GM21717 (cell line): ENCODE results near the gene PHOSPHO1.

Source experiments
- ATAC-seq: cut with Tn5 transposase; IDR thresholded peaks from one replicate; pipeline ENCODE4 v1.9.1; 2021; ENCODE audit warnings: mild to moderate bottlenecking, moderate library complexity; ENCODE audit not compliant: unreplicated experiment

Gene PHOSPHO1

DNA sequence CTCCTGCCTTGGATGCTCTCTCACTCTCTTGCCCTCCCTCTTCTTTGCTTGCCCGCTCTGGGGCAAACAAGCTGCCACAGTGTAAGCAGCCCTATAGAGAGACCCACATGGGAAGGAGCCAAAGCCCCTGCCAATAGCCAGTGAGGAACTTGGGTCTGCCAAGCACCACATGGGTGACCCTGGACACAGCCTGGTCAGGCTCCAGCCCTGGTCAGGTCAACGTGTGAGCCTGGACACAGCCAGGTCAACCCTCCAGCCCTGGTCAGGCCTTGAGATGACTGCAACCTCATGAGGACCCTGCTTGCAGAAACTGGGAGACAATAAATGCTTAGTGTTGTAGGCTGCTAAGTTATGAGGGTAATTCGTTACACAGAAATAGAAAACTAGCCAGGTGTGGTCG, 14.3 kb upstream of the PHOSPHO1 start:
- no peak for ATAC-seq

DNA sequence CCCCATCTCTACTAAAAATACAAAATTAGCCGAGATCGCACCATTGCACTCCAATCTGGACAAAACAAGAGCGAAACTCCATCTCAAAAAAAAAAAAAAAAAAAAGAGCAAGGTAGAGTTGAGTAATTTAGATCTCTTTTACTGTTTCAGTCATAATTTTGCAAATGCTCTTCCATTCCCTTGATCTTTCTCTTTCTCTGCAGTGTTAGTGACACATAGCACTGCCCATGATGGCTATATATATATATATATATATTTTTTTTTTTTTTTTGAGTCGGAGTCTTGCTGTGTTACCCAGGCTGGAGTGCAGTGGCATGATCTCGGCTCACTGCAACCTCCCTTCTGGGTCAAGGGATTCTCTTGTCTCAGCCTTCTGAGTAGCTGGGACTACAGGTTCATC, 12.2 kb upstream of the PHOSPHO1 start:
- no peak for ATAC-seq

DNA sequence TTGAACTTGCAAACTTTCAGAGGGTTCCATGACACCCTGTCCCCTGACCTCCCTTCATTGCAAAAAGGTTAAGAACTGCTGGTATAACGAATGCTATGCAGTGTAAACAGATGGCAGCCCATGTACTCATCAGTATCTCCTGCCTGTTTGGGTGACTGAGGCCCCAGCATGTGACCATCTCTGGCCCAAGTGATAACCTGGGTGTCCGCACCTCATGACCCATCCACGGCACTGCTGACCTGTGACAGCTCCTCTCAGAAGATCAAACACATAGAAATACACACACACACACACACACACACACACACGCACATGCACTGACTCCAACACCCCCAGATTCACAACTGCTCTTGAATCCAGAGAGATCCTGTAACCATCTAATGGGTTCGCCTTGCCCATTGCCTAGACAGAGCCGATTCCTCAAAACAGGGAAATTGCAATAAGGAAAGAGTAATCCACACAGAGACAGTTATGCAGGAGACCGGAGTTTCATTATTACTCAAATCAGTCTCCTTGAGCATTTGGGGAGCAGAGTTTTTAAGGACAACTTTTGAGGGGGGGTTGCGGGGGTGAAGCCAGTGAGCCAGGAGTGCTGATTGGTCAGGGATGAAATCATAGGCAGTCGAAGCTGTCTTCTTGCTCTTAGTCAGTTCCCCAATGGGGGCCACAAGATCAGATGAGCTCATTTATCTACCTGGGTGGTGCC, 11.3 kb upstream of the PHOSPHO1 start:
- no peak for ATAC-seq

DNA sequence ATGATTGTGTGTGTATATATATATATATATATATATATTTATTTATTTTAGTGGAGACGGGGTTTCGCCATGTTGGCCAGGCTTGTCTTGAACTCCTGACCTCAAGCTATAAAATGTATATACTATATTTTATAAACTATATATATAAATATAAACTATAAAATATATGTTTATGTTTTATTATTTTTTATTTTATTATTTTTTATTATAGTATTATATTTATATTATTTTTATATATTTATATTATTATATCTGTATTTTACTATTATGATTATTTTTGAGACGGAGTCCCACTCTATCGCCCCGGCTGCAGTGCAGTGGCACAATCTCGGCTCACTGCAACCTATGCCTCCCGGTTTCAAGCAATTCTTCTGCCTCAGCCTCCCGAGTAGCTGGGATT, 10.5 kb upstream of the PHOSPHO1 start:
- ATAC-seq, result no peak

DNA sequence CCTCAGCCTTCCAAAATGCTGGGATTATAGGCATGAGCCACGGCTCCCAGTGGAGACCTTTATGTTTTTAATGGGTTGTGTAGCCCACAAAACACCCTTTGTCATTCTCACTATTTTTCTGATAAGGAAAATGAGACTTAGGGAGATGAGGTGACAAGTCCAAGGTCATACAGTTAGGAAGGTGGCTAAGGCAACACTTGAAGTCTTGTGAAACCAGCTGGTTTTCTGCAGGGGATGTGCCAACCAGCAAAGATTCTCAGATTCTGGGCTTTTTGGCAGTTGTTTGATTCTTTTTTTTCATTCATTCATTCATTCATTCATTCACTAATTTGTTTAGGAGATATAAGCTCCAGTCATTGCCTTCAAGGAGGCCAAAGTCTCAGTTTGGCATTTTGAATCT, 10.0 kb upstream of the PHOSPHO1 start:
- ATAC-seq, result no peak

DNA sequence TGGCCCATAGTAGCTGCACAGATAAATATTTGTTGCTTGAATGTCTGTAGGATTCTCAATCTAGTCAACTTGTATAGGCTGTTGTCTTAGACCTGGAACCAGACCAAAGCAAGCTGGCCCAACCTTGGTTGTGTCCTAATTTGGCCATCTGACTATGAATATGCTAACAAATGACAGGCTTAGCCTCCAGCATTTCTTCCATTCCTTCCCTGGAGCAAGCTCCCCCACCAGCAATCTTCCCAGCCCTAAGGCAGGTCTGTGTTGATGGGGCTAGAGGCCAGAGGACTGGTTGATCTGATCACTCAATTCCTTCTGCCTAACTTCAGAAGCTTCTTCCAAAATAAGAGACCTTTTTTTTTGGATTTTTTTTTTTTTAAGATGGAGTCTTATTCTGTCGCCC, 9.4 kb upstream of the PHOSPHO1 start:
- ATAC-seq, result no peak

DNA sequence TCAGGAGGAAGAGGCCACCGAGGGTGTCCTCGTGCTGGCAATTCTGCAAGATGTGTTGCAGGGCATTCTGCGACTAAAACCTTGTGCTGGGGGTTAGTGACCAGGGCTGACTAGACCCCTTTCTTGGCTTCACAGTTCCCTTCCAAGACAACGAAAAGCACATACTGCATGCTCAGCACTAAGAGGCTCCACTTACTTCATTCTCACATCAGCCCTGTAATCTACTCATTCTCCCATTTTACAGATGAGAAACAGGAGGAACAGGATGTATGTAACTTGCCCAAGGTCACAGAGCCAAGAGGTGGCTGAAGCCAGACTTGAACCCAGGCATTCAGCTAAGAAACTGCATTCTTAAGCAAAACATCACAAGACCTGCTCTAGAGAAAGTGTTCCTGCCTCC, 5.3 kb upstream of the PHOSPHO1 start:
- ATAC-seq, result no peak

DNA sequence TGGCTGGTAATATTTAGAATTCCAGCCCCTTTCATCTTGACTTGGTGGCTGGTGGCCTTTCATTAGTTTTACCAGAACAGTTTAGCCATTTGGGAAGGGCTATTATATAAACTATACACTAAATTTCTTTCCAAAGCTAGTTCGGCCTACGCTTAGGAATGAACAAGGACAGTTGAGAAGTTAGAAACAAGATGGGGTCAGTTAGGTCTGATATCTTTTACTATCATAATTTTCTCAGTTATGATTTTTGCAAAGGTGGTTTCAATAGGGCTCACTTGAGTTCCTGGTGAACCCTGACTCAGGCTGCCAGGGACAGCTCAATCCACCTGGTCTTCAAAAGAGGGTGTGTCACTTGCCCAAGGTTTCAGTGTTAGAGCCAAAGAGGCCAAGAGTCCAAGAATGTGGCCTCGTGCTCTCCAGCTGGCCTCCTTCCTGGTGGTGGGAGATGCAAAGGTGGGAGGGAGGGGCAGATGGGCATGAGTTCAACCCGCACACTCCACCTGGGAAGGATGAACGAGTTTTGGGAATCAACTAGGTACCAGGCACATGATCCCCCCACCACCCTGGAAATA, 4.0 kb upstream of the PHOSPHO1 start:
- no peak for ATAC-seq

DNA sequence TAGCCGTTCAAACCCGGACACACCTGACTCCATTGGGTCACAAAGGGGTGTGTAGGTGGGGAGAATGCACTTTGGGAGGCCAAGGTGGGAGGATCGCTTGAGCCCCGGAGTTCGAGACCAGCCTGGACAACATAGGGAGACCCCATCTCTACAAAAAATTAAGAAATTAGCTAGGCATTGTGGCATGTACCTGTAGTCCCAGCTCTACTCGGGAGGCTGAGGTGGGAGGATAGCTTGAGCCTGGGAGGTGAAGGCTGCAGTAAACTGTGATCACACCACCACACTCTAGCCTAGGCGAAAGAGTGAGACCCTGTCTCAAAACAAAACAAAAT, 942 bp upstream of the PHOSPHO1 start:
- no peak for ATAC-seq

DNA sequence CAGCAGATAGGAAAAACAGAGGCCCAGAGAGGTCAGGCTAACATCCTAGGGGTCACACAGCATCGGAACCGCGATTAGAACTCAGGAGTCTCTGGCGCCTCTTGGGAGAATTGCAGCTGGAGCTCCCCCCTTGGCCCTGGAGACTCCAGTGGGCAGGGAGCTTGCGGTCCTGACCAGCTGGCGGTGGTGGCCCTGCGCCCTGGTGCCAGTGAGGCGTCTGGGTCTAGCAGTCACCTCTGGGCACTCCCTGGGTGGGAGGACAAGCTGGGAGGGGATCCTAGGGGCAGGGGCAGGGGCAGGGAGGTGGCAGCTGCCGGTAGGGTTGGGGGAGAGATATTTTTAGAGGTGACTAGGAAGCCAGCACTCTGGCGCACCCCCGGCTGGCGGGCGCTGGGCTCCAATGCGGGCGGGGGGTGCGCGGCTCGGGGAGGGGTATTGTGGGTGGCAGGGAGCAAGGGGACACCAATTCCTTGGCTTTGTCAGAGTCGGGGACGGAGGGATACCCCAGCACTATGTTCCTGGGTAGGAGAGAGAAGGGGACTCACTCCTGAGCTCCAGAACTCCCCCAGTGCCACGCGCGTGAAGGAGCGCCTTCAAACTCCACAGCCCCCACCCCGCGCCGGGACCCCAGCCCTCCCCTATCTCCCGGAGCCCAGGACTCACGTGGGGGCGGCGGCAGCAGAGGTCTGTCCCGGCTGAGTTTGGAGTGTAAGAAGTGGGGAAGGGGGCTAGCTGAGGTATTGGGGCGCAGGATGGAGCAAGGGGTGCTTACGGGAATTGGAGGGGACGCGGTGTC, 584 bp downstream of the PHOSPHO1 start:
- ATAC-seq, result no peak

DNA sequence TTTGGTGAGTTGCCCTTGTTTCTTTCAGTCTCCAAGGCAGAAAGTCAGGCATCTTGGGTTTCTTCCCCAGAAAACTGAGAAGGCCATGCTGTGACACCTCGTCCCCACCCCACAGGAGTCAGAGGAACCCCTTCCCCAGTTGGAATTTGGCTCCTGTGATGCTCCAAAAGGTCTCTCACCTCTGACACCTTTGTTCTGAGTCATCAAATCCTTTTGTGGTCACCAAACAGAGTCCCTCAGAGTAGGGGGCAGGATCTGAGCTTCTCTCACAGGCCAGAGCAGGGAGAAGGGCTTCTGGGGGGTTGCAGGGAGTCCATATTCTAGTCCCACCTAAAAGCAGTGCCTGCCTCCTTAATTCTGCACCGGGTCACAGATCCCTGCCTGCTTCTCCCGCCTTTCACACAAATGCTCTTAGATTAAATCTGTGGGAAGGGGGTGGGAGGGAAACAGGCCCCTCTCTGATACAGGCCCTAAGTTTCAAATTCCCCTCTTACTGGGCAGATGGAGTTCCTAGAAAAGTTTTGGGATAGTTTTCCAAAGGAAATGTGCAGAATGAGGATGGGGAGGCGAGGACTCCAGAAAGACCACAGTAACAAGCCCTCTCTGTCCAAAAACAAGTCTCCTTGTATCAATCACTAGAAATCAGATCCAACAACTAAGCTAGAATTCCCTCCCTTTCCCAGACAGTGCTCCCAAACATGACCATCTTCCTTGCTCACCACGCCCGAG, 1.3 kb downstream of the PHOSPHO1 start:
- ATAC-seq, result no peak

DNA sequence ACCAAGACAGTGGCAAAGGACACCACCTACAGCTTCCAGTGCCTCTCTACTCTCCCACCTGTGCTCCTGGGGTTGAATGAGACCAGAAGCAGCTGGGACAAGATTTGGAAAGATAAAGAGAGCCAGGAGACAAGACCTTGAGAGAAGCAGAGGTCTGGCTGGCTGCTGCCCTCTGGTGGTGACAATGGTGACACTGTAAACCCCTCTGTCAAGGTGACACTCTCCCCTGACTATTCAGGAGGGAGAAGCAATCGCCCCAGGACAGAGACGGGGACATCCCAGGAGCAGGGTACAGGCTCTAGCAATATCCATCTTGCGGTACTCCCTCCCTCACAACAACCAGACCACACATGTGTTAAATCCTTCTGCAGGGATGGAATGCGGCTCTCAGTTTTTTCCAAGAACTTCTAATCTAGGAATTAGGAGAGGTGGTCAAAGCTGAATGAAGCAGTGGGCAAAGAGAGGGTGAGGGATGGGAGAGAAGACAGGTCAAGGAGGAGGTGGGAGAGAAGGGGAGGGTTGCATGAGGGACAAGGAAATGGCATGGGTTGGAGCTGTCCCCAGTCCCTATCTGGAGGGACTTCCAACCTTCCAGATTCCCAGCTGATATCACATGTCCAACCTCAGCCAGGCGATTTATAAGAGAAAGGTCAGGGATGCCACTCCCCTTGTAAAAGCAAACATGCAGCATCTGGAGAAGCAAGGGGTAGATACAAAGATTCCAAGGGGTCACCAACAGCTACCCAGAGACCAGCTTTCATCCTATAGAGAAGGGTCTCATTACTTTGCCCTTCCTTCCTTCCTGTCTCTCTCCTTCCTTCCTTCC, 2.9 kb downstream of the PHOSPHO1 start:
- no peak for ATAC-seq

DNA sequence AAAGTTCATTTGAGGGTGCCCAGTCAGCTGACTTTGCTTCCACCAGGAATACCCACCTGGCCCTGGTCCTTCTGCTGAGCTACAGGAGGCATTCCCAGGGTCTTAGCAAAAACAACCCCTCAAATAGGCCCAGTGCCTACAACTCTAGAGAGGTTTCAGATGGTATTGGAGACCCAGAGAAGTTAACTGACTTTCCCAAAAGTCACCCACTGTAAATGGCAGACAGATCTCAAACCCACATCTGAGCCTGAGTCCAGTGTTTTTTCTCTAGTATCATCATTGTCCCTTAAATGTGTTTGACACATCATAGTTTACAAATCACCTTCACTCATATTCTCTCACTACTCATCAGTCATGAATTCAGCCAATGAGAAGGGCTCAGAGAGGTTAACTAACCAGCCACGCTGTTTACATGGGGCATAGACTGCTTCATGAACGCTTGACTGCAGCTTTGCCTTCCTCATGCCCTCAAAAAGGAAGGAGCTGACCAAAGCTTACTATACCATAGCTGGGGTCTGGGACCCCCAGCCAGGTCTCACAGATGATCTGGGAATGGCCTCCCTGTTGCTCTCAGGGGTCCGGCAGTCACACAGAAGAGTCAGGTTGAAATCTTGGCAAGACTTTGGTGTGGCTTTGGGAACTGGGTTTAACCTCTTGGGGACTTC, 3.7 kb downstream of the PHOSPHO1 start:
- ATAC-seq, result no peak

DNA sequence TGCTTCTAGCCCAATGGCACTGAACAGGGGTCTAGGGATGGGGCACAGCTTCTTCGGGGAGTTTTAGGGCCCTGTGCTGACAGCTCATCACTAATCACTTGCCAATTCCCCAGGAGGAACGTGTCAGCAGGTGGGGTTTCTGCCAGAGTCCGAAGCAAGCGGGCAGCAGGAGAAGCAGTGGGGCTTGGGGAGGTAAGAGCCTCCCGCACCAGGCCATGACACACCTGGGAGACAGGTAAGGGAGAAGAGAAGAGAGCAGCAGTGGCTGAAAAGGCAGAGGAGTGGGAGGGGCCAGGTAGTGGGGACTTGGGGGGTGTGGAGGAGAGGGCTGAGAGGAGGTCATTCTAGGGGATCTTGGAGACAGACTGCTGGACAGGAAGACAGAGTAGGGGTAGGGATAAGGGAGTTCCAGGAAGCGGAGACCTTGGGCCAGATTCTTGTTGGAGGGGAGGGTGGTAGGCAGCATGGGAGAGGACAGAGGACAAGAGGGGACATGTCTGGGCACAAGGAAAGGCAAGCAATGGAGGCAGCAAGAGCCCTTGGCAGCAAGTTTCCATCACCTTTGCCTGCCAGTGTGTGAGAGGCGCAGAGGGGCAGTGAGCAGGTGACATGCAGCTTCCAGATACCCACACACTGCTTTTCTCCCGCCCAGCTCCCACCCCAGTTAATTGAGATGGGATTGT, 4.9 kb downstream of the PHOSPHO1 start:
- no peak for ATAC-seq

DNA sequence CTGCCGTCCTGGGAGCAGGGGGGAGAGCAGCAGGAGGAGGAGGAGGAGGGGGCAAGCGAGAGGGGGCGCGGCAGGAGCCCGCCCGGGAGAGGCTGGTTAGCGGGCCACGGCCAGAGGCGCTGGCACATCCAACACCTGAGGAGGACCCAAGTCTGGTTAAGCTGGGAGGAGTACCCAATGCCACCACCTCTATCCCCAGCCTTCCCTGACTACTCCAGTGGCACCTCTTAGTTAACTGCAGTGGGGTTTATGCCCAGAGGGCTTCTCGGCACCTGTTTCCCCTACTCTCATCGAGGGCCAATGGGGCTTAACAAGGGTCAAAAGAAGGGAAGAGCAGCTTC, 5.6 kb downstream of the PHOSPHO1 start:
- ATAC-seq, result no peak

DNA sequence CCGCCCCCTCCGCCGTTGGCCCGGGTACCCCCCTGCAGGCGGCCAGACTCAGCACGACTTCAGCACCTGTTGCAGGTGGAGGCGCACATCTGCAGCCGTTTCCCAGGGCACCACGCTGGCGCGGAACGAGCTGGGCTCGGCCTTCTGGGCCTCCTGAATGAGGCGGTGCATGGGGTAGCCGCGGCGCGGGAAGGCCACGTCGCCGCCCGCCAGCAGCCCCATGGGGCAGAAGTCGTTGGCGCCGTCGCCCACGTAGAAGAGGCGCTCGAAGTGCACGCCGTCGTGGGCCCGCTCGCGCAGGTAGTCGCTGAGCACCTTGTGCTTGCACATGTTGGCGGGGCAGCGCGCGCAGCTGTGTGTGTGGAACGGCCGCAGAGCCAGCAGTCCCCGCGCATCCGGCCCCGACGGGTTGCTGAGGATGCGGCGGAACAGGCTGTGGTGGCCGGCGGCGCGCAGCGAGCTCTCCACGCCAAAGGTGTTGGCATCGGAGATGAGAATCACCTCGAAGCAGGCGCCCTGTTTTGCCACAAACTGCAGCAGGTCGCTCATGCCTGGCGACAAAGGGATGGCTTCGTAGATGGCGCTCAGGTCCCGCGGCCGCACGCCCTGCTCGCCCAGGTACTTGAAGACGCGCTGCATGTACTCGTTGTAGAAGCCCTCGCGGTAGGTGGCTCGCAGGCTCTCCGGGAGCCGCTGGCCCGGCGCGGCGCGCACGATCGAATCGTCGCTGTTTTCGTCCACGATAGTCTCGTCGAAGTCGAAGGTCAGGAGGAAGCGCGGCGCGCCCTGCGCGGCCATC, 6.2 kb downstream of the PHOSPHO1 start:
- ATAC-seq, result no peak

DNA sequence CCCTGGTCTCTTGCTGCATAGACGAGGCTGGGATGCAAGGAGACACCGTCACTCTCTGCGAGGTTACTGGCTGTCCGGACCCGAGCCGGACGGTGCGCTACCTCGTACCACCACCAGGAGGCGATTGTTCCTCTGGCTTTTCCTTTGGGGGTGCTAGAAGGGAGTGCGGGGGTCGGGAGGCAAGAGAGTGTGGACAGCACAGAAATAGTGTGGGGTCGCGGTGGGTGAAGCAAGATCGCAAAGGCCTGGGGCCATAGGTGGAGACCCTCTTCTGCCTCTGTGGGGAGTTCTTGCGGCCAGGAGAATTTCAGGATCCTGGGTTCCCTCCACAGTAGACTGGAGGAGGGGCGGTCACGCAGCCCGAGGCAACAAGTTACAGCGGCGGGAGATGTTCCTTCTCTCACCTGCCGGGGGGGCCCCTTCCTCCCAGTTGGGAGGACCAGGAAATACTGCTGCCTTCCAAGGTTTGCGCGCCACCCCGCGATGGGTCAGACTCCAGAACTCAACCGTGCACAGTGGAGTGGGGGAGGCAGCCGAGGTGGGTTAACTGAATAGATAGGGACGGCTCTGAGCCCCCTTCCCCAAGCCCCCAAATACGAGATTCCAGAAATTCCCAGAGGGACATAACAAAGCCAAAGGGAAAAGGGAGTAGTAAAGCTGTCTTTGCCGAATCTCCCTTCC, 6.9 kb downstream of the PHOSPHO1 start:
- ATAC-seq, result no peak

DNA sequence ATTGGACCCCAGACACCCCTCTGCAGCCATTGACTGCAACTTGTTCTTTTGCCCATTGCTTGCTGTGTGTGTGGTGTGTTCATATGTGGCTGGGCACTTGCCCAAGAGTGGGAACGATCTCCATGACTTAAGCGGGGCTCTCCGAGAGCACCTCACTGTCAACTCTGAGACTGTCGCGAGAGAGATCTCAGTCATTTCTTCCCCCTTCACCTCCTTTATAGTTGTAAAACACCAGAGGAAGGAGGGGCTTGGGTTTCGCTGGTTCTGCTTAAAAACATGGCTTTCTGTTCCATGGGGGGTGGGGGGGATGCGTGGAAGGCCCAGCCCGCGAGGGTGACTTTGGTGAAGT, 7.4 kb downstream of the PHOSPHO1 start:
- no peak for ATAC-seq

DNA sequence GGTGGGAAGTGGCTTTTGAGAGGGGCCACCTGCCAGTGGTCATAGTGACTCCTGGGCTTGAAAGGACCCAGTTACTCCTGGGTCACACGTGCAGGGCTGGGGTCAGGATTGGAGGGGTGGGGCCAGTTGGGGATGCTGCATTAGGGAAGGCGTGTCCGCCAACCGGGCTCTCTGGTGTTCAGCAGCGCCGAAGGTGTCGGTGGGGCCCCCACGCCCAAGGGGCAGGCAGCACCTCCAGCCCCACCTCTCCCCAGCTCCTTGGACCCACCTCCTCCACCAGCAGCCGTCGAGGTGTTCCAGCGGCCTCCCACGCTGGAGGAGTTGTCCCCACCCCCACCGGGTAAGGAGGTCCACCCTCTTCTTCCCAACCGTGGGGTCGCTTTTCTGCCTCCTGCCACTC, 10.6 kb downstream of the PHOSPHO1 start:
- no peak for ATAC-seq
